Epithelial cell of prostate (primary cell): ENCODE results near the gene CLCC1.
A peak's percentile ranks its signal among the peaks of the same experiment; 100 is the strongest.
"Not testable (repeated sequence)": the region's sequence is repeated elsewhere in the genome, so short reads cannot be mapped to it uniquely, and the experiment has no call there.

Experiments used
- DNase-seq: peaks from one replicate; pipeline ENCODE4 v3.0.0-alpha.2; 2011; ENCODE audit warnings: low read depth, low spot score
- H3K27ac ChIP-seq: fragments of 450-650 bp; 2 replicates; pipeline ENCODE4 v1.5.1; 2017; ENCODE audit warnings: mild to moderate bottlenecking

Gene CLCC1, protein sequence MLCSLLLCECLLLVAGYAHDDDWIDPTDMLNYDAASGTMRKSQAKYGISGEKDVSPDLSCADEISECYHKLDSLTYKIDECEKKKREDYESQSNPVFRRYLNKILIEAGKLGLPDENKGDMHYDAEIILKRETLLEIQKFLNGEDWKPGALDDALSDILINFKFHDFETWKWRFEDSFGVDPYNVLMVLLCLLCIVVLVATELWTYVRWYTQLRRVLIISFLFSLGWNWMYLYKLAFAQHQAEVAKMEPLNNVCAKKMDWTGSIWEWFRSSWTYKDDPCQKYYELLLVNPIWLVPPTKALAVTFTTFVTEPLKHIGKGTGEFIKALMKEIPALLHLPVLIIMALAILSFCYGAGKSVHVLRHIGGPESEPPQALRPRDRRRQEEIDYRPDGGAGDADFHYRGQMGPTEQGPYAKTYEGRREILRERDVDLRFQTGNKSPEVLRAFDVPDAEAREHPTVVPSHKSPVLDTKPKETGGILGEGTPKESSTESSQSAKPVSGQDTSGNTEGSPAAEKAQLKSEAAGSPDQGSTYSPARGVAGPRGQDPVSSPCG

DNA sequence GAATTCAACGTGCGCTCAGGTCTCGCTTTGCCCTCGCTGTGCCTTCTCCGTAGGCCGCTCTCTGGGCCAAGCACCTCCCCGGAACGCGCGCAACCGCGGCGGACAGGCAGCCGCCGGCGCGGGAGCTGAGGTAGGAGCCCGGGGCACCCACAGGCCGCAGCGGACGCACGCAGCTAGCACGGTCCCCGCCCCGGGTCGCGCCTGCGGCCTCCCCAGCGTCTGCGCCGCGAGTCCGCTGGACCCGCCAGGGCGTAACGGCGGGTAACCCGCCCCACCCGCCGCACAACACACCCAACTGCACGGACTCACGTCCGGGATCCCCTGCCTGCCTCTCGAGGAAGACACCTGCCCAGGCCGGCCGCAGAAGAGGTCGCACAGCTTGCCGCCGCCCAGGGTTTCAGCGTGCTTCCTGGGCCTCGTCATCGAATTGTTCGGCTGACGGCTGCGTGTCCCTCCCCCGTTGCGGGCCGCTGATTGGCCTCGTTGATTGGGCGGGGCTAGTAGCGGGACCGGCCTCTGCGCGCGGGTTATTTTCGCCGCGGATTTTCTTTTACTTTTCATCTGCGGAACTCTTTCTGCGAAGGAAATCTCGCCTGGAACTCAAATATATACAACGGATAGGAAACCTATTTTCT, at the start of gene CLCC1:
Gene CLCC1 (minus strand): TSS at position 433 of the 635 bp plus-strand sequence. CDS start 13,047 bp downstream, outside the sequence.
- H3K27ac ChIP-seq, result peak within 1 kb of the TSS; percentile 93
- DNase-seq, result peak; percentile 65

DNA sequence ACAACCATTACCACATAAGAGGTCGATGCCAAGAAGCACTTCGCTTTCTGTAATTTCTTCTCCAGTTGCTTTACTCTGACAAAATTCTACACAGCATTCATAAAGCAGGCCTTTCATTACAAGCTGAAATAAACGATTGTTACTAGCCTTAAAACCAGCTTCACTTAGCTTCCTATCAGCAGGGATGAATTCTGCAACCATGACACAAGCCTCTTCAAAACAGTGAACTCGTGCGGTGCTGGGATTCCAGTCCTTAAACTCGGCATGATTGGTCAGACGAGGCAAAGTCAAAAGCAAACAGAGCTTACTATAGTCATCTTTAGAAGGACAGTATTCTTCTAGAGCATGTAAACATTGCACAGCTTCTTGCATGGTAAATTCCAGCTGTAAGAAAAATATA, 48.1 kb upstream of the CLCC1 start:
- no peak for DNase-seq
- no peak overlapping the region for H3K27ac ChIP-seq

DNA sequence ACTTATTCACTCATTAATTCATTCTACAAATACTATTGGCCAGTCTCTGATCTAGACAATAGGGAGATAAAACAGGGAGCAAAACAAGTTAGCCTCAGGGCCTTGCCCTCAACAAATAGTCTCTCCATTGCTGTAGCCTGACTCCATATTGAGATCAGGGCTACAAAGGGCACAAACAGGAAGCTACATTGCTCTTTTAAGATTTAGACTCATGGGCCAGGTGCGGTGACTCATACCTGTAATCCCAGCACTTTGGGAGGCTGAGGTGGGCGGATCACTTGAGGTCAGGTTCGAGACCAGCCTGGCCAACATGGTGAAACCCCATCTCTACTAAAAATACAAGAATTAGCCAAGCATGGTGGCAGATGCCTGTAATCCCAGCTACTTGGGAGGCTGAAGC, 33.3 kb upstream of the CLCC1 start:
- not testable (repeated sequence) for DNase-seq, H3K27ac ChIP-seq

DNA sequence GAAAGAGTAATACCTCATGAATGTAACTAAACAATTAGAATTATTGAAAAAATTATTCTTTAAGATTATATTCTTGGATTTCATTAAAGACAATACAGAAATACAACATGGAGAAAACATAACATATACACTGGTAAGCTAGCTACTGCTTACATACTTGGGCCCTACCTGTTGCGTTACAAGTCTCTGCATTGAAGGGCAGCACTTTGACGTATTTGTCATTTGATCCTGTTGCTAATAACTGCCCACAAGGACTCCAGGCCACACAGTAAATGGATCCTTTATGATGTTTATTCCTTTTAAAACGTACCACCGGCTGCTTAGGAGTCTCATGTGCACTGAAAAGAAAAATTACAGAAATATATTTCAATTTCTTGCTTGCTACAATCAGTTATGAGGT, 19.8 kb upstream of the CLCC1 start:
- H3K27ac ChIP-seq, result no peak overlapping the region
- no peak for DNase-seq

DNA sequence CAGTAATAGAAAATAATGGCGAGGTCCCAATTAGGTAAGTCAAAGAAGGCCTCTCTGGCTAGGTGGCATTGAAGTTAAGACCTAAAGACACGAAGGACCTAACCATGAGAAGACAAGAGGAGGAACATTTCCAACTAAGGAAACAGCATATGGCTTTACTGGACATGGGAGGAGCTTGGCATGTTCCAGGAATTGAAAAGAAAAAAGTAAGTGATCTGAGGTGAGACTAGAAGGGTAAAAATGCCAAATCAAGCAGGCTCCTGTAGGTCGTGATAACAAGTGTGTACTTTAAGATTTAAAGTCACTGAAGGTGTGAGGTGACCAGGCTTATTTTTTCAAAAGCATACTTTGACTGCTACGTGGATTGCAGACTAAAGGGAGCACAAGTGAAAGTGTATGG, 13.4 kb upstream of the CLCC1 start:
- H3K27ac ChIP-seq, result no peak overlapping the region
- DNase-seq, result no peak

DNA sequence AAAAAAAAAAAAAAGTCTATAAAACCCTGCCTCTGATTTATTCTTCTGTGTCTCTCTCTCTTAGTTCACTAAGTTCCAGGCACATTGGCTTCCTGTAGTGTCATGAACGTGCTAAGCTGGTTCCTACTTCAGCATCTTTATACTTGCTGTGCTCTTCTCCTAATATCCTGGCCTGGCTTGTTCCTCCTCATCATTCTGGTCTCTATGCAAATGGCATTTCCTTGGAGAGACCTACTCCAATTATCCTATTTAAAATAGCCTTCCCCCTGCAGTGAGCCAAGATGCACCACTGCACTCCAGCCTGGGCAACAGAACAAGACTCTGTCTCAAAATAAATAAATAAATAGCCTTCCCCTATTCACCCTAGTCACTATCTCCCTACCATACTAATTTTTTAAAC, 9.7 kb upstream of the CLCC1 start:
- H3K27ac ChIP-seq, result no peak overlapping the region
- DNase-seq, result no peak

DNA sequence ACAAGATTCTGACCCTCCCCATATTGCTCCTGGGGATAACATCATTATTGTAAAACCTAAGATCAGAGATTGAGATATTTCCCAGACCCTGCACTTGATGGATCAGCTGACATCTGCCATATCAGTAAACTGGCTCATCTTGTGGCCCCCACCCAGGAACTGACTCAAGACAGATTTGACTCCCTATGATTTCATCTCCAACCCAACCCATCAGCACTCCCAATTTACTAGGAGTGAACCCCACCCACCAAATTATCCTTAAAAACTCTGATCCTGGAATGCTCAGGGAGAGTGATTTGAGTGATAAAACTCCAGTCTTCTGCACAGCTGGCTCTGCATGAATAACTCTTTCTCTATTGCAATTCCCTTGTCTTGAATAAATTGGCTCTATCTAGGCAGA, 6.1 kb upstream of the CLCC1 start:
- no peak for DNase-seq

DNA sequence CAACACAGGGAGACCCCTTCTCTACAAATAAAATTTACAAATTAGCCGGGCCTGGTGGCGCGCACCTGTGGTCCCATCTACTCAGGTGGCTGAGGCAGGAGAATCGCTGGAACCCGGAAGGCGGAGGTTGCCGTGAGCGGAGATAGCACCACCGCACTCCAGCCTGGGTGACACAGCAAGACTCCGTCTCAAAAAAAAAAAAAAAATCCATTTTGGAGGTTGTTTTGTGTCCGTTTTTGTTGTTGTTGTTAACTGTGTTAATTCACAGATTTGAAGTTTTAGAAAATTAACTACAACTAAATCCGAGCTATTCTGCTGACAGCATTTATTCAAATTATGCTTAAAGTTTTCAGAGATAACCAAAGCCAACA, 618 bp downstream of the CLCC1 start:
- peak overlapping the region; percentile 93 for H3K27ac ChIP-seq
- DNase-seq, result no peak

More for the DNA sequence above, 6.1 kb upstream of the CLCC1 start:
- H3K27ac ChIP-seq, result no peak overlapping the region

DNA sequence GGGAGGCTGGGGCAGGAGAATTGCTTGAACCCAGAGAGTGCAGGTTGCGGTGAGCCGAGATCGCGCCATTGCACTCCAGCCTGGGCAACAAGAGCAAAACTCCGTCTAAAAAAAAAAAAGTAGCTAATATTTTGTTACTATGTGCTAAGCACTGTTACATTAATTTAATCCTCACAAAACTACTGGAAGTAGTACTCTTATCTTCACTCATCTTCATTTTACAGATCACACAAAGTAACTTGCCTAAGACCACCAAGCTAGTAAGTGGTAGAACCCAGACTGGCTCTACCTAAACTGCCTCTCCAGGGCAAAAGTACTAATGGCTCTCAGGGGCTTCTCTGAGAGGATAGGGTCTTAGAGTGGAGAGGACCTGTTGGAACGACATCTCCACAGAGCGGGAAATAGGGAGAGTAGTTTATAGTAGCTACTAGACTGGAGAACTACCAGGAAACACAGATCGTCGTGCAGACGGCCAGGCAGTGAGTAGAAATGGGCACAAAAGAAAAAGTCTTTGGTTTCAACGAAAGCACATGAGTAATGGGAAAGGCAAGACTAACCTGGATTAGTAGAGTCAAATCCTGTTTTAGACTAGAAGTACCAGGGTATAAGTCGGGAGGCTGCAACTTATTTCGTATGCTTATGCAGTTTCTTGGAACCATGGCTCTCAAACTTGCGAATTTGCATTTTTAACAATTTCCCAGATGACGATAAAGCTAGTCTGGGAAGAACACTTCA, 1.4 kb downstream of the CLCC1 start:
- DNase-seq, result no peak
- peak overlapping the region; percentile 93 for H3K27ac ChIP-seq

DNA sequence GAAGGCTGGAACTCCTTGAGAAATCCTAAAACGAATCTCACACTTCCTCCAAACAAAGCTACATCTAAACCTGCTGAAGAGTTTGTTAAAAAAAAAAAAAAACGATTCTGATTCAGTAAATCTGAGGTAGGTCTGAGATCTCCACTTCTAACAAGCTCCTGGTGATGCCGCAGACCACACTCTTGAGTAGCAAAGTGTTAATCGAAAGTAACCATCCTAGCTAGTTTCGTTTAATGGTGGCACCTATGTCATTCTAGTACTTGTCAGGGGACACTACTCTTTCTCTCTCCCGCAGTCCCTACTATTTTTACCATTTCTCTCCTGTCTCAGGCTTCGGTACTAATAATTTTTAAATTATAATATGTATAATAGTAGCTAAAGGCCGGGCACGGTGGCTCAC, 2.1 kb downstream of the CLCC1 start:
- no peak overlapping the region for H3K27ac ChIP-seq
- DNase-seq, result no peak

DNA sequence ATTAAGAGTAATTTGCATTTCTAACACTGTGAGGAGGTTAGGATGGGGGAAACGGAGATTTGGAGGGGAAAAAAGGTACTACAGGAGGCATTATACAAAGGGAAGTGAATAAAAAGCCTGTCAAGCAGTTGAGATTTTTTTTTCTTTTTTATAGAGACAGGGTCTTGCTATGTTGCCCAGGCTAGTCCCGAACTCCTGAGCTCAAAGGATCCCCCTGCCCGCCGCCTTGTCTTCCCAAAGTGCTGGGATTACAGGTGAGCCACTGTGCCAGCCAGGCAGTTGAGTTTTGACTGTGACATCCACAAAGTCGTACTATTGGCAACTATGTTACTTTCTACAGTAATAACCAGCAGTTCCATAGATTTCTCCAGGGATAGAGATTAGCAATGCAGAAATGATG, 2.6 kb downstream of the CLCC1 start:
- DNase-seq, result no peak

DNA sequence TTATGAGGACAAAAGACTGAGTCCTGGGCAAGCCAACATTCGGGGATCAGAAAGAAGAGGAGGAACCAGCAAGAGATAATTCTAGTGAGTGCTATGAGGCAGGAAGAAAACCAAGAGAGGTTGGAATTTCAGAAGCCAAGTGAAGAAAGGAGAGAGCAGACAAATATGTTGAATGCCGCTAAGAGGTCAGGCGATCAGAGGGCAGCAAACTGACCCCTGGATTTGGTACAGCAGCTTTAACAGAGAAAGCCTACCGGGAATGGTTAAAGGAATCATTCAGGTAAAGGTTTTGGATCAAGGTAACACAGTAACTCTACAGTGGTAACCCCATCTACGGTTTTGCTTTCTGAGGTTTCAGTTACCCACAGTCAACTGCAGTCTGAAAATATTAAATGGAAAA, 5.4 kb downstream of the CLCC1 start:
- H3K27ac ChIP-seq, result no peak overlapping the region
- no peak for DNase-seq

More for the DNA sequence above, 2.6 kb downstream of the CLCC1 start:
- H3K27ac ChIP-seq, result no peak overlapping the region

DNA sequence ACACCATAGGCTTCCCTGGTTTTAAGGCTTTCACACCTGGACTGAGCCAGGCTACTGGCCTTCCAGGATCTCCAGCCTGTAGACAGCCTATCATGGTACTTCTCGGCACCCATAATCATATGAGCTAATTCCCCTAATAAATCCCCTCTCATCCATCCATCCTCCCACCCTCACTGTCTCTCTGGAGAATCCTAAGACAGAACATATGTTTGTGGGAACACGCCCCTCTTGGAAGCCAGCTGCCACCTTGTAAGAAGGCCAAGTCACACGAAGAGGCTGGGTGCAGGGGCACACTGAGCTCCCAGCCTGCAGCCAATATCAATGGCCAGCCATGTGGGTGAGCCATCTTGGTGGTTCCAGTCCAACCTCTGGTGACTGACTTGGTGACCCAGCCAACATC, 7.4 kb downstream of the CLCC1 start:
- H3K27ac ChIP-seq, result no peak overlapping the region
- no peak for DNase-seq

DNA sequence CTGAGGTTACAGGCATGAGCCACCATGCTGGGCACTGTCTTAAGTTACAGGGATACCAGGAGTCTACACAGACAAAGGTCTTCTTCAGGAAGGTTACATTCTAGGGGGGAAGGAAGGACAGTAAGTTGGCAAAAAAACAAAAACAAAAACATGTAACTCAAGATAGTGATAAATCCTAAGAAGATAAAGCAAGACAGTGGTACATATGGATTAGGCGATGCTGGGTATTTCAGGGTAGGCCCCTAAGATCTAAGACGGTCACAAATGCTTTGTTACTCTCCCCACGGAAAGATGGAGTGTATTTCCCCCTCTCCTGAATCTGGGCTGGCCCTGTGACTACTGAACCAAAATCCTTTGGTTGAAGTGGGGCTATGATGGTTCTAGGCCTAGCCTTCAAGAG, 8.2 kb downstream of the CLCC1 start:
- DNase-seq, result no peak
- H3K27ac ChIP-seq, result no peak overlapping the region

DNA sequence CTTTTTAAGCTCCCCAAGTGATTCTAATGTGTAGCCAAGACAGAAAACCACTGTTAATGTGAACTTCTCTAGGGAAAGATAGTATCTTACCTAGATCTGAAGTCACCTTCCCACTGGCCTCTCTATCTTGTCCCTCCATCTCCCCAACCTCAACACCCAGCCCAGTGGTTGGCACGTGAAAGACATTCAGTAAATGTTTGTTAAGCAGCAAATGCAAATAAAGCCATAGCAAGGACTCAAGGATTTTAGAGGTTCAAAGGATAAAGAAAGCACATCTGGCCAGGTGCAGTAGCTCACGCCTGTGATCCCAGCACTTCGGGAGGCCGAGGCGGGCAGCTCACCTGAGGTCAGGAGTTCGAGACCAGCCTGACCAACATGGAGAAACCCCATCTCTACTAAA, 9.8 kb downstream of the CLCC1 start:
- DNase-seq, result no peak
- H3K27ac ChIP-seq, result no peak overlapping the region

DNA sequence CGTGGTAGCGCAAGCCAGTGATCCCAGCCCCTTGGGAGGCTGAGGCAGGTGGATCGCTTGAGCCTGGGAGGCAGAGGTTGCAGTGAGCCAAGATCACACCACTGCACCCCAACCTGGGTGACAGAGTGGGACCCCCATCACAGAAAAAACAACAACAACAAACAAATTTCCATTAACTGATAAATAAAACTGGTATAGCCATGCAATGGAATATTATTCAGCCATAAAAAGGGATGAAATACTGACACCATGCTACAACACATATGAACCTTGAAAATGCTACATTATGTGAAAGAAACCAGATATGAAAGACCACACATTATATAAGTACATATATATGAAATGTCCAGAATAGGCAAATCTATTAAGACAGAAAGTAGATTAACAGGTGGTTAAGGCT, 12.0 kb downstream of the CLCC1 start:
- no peak overlapping the region for H3K27ac ChIP-seq
- no peak for DNase-seq

DNA sequence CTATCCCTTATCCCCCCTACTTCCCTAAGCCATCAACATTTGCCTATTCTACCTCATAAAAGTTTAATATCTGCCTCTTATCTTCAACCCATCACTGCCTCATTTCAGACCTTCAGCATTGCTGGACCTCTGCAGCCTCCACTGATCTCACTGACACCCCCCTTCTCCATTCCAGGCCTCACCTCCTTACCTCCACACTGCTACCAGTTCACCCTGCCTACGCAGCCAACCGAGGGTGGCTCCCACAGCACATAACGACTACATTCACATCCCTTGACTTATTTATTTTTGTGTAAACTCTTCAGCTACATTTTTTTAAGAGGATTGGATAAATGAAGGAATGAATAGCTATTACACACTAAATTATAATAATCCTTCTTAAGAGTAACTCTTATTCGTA, 14.2 kb downstream of the CLCC1 start:
- H3K27ac ChIP-seq, result no peak overlapping the region
- DNase-seq, result no peak

DNA sequence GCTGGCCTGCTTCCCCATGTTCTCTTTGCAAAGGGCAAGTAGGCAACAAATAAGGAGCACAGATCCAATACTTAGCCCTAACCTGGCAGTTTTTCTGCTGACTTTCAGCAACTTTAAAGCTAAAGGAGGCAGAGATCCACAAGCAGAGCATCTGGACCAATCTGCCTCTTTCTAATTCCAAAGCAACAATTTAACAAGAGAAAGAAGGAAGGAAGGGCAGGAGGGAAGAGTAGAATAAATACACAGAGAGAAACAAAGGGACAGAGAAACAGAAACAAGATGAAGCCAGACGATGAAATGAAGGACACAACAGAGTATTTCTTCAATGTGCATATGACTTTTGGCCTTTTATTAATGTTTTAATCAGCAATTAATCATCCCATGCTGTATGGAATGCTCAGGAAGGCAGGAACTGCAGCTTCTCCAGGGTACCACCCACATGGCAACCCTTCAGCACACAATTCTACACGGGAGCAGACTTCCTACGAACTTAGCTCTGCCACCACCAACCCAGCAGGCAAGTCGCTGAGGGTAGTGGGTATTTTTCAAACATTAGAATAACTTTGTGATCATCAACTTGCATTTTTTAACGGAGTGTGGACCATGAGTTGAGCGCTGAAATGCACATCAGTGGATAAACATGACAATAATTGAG, 15.3 kb downstream of the CLCC1 start:
- H3K27ac ChIP-seq, result no peak overlapping the region

DNA sequence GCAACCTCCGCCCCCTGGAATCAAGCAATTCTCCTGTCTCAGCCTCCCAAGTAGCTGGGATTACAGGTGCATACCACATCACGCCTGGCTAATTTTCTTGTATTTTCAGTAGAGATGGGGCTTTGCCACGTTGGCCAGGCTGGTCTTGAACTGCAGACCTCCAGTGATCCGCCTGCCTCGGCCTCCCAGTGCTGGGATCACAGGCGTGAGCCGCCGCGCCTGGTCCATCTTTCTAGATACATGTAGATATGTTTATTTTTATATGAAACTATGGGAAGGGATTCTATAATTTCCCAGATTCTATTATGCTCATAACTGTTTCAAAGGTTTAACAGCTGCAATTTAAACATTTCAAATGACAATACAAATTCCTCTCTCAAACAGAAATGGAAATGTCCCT, 27.1 kb downstream of the CLCC1 start:
- H3K27ac ChIP-seq, result no peak overlapping the region
- no peak for DNase-seq

More for the DNA sequence above, 15.3 kb downstream of the CLCC1 start:
- no peak for DNase-seq

DNA sequence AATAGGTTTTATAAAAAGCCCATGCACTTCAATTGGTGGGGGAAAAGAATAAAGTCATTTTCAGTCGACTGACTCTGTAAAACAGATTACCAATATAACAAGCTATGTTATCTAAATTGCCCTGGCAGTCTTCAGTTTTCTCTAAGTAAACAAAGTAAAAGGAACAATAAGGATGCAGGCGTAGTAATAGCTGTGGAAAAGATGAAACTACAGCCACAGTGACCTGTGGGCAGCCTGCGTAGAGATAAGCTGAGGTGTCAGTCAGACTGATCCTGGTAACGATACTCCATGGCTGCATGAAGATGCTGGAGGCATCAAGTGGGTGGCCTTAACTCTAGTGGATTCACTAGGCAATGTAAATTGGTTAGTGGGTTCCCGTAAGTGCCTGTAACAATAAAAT, 29.3 kb downstream of the CLCC1 start:
- H3K27ac ChIP-seq, result no peak overlapping the region
- no peak for DNase-seq
